OCI-LY3 (cell line): ENCODE results near the gene NECAB3.

Experiments used
- EZH2phosphoT487 ChIP-seq: fragments of 200-600 bp; shearing (Covaris generic); IDR thresholded peaks from 2 replicates; pipeline ENCODE4 v1.6.1; 2018; ENCODE audit warnings: antibody characterized with exemption, mixed run types, low read depth
- TF ChIP-seq, protein P1 (sequence below): fragments of 200-600, 300-600 bp; sonication (generic); IDR thresholded peaks from 2 replicates; pipeline ENCODE4 v1.5.1; 2014; ENCODE audit warnings: antibody characterized with exemption, low read length, low read depth

DNA sequence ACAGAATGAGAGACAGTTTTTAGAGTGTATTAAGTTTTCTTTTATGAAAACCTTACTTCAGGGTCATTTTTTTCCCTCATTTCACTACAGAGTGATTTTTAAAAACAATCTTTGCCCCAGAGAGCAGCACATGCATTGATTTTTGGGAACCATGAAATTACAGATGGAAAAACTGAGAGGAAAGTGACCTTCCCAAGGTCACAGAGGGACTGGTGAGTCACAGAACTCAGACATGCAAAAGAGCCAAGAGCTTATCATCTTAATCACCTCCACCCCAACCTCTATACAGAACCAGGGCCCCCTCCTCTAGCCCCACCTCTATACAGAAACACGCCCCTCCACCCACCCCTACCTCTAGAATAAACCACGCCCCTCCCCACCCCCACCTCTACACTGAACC is 35.2 kb upstream of the NECAB3 start:
- no peak for TF ChIP-seq EZH2phosphoT487
- TF ChIP-seq, protein P1, sequence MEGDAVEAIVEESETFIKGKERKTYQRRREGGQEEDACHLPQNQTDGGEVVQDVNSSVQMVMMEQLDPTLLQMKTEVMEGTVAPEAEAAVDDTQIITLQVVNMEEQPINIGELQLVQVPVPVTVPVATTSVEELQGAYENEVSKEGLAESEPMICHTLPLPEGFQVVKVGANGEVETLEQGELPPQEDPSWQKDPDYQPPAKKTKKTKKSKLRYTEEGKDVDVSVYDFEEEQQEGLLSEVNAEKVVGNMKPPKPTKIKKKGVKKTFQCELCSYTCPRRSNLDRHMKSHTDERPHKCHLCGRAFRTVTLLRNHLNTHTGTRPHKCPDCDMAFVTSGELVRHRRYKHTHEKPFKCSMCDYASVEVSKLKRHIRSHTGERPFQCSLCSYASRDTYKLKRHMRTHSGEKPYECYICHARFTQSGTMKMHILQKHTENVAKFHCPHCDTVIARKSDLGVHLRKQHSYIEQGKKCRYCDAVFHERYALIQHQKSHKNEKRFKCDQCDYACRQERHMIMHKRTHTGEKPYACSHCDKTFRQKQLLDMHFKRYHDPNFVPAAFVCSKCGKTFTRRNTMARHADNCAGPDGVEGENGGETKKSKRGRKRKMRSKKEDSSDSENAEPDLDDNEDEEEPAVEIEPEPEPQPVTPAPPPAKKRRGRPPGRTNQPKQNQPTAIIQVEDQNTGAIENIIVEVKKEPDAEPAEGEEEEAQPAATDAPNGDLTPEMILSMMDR = no peak
